NCI-H526 (cell line): Measurements from ENCODE around the gene CDHR3.
"Not testable (repeated sequence)": the region's sequence is repeated elsewhere in the genome, so short reads cannot be mapped to it uniquely, and the experiment has no call there.

ENCODE experiments used
- DNase-seq, 2 experiments: peaks; one replicate each; lab custom pipeline; 2025; lab: John Stamatoyannopoulos, UW

Gene CDHR3

GRCh38 chr7:105971845-105972244, 8.8 kb downstream of the CDHR3 start:
- DNase-seq, result no peak

GRCh38 chr7:105972276-105972675, 9.2 kb downstream of the CDHR3 start:
- DNase-seq, result no peak

GRCh38 chr7:105974471-105974870, 11.4 kb downstream of the CDHR3 start:
- no peak for DNase-seq

GRCh38 chr7:105975770-105976417, 12.8 kb downstream of the CDHR3 start:
- DNase-seq, result no peak

- DNase-seq, result no peak
These were observed 13.8 kb downstream of the CDHR3 start for GRCh38 chr7:105976868-105977267.

- DNase-seq, result no peak
These were observed 15.0 kb downstream of the CDHR3 start for GRCh38 chr7:105978035-105978434.

- no peak for DNase-seq
These were observed 15.9 kb downstream of the CDHR3 start for GRCh38 chr7:105978974-105979373.

GRCh38 chr7:105979405-105979804, 16.3 kb downstream of the CDHR3 start:
- DNase-seq, result no peak

- peak; percentile 82 to 89 for DNase-seq
These were observed 17.8 kb downstream of the CDHR3 start for GRCh38 chr7:105980645-105981396.

- DNase-seq, result no peak
These were observed 19.3 kb downstream of the CDHR3 start for GRCh38 chr7:105982388-105982787.

GRCh38 chr7:105984808-105985207, 21.7 kb downstream of the CDHR3 start:
- not testable (repeated sequence) for DNase-seq

GRCh38 chr7:105985229-105985628, 22.2 kb downstream of the CDHR3 start:
- peak; percentile 65 to 70 for DNase-seq

GRCh38 chr7:105985672-105986215, 22.7 kb downstream of the CDHR3 start:
- peak; percentile 65 to 70 for DNase-seq

- DNase-seq, result no peak
These were observed 24.0 kb downstream of the CDHR3 start for GRCh38 chr7:105987046-105987445.

- DNase-seq, result no peak
These were observed 25.2 kb downstream of the CDHR3 start for GRCh38 chr7:105988276-105988675.

- DNase-seq, result no peak
These were observed 26.1 kb downstream of the CDHR3 start for GRCh38 chr7:105989191-105989590.

- no peak for DNase-seq
These were observed 26.6 kb downstream of the CDHR3 start for GRCh38 chr7:105989686-105990085.

GRCh38 chr7:105990141-105990540, 27.1 kb downstream of the CDHR3 start:
- no peak for DNase-seq

- no peak for DNase-seq
These were observed 27.8 kb downstream of the CDHR3 start for GRCh38 chr7:105990727-105991453.

- peak in 1 of 2 experiments; percentile 19 for DNase-seq
These were observed 29.8 kb downstream of the CDHR3 start for GRCh38 chr7:105992905-105993304.

GRCh38 chr7:105996860-105997737, 34.0 kb downstream of the CDHR3 start:
- DNase-seq, result no peak

GRCh38 chr7:105999256-105999655, 36.2 kb downstream of the CDHR3 start:
- DNase-seq, result no peak
